Ascending aorta (tissue), 2 donors: ENCODE results near the gene ANKMY1. TPM values are rescaled to one million over a fixed set of nuclear protein-coding genes. Genes with fewer than 3 reads are reported as not detected.

Source experiments
- DNase-seq, 2 donors: peaks; one replicate each; pipeline ENCODE4 v3.0.0-alpha.2; 2019; ENCODE audit warnings: low spot score in 2 of 2
- H3K27ac ChIP-seq, 2 donors: fragments of 200-600 bp; sonication (generic); one replicate each; pipeline ENCODE4 v1.5.1; 2016 to 2017; ENCODE audit warnings: mild to moderate bottlenecking in 1 of 2
- H3K27me3 ChIP-seq: fragments of 200-600 bp; sonication (generic); one replicate; pipeline ENCODE4 v1.5.1; 2017
- H3K36me3 ChIP-seq, 2 donors: fragments of 200-600 bp; sonication (generic); one replicate each; pipeline ENCODE4 v1.5.1; 2016
- H3K4me1 ChIP-seq, 2 donors: fragments of 200-600 bp; sonication (generic); one replicate each; pipeline ENCODE4 v1.5.1; 2016 to 2017; ENCODE audit warnings: mild to moderate bottlenecking in 1 of 2
- H3K4me3 ChIP-seq, 2 donors: fragments of 200-600 bp; sonication (generic); one replicate each; pipeline ENCODE4 v1.5.1; 2016 to 2017; ENCODE audit warnings: mild to moderate bottlenecking in 1 of 2
- H3K9me3 ChIP-seq, 2 donors: fragments of 200-600 bp; sonication (generic); one replicate each; pipeline ENCODE4 v1.5.1; 2016
- CTCF ChIP-seq, 3 experiments: fragments of 200-600 bp in 2 of 3; fragments of 450-650 bp in 1 of 3; sonication (generic) in 2 of 3; IDR thresholded peaks; one replicate each; pipeline ENCODE4 v1.5.1; 2016 to 2019; ENCODE audit warnings: antibody characterized with exemption in 3 of 3, mild to moderate bottlenecking in 1 of 3, moderate library complexity in 1 of 3
- intact Hi-C: fragments of 100-400 bp; cut with DNase I; formaldehyde crosslinking; loops from one replicate; pipeline ENCODE4 v1.15.1; 2023
- total RNA-seq: library from RNA; depleted of rRNA; stranded (reverse); fragments of >200 nt; gene quantifications from one replicate; pipeline ENCODE4 v1.1.0, GENCODE V29; 2016

The ANKMY1 gene
- total RNA-seq, 1 donor from 2014 or later, result 14.4 TPM

DNA sequence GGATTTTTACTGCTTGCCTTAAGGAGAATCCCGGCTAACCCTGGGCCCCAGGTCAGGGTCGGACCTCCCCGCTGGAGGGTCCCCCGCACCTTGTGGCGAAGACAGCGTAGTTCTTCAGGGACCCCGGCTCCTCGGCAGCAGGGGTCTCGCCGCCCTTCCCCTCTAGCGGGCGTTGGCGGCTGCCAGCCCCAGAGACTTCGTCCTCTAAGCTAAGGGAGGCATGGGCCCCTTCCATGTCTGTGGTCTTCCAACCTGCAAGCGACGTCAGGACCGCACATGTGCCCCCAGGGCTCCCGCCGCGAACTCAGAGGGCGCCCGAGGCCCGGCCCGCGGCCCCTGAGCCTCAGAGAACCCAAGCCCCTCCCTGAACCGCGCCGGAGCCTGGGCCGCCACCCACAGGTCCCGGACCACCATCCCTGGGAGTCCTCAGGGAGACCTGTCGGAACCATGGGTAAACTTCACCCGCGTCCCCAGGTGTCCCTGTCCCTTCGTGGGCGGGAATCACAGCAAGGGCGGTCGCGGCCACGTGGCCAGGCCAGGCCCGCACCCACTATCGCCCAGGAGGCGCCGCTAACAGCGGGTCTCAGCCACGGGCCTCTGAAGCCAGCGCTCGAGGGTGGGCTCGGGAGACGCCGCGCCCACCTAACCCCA lies 562 bp downstream of the ANKMY1 start:
- H3K27ac ChIP-seq, result no peak overlapping the region
- intact Hi-C loops, result no loop called here
- peak overlapping the region; percentile 53 to 65 for H3K4me3 ChIP-seq
- no peak for TF ChIP-seq CTCF (IDR thresholded peaks at IDR 0.05)
- peaks cover 19 to 25% of the 10 kb centered on the region in 2 donors for H3K4me1 ChIP-seq
- no peak for DNase-seq
- H3K27me3 ChIP-seq, result no peaks in the 10 kb centered on the region
- no peaks in the 10 kb centered on the region for H3K9me3 ChIP-seq
- peaks cover 0 to 8% of the 10 kb centered on the region in 2 donors for H3K36me3 ChIP-seq

DNA sequence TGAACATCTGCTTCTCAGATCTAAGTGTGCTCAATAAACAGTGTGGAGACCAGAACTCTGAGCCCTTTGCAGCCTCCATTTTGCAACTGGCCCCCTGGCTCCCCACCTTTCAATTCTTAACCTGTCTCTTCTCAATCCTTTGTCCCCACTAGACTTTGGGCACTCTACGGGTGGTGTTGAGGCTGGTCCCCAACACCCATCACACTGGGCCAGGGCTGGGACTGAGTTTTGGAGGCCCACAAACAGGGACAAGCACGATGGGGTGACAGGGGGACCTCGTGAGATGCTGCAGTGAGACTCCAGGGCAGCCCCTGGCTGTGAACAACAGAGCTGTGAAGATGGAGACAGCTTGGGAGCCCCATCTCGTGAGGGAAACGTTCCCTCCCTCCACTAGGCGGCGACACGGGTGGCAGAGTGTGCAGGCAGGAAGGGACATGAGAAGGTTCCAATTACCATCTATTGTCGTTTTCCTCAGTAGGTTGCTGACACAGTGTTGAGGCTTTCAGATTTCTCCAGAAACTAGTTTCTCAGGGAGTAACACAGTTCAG lies 1.2 kb downstream of the ANKMY1 start:
- Histone ChIP-seq H3K27me3 (no peaks in the 10 kb centered on the region), H3K36me3 (peaks cover 0 to 14% of the 10 kb centered on the region in 2 donors), H3K4me1 (peaks cover 18 to 25% of the 10 kb centered on the region in 2 donors), H3K9me3 (no peaks in the 10 kb centered on the region), H3K4me3 (no peak overlapping the region), H3K27ac (no peak overlapping the region)
- intact Hi-C loops, result no loop called here
- no peak for TF ChIP-seq CTCF (IDR thresholded peaks at IDR 0.05)
- no peak for DNase-seq

DNA sequence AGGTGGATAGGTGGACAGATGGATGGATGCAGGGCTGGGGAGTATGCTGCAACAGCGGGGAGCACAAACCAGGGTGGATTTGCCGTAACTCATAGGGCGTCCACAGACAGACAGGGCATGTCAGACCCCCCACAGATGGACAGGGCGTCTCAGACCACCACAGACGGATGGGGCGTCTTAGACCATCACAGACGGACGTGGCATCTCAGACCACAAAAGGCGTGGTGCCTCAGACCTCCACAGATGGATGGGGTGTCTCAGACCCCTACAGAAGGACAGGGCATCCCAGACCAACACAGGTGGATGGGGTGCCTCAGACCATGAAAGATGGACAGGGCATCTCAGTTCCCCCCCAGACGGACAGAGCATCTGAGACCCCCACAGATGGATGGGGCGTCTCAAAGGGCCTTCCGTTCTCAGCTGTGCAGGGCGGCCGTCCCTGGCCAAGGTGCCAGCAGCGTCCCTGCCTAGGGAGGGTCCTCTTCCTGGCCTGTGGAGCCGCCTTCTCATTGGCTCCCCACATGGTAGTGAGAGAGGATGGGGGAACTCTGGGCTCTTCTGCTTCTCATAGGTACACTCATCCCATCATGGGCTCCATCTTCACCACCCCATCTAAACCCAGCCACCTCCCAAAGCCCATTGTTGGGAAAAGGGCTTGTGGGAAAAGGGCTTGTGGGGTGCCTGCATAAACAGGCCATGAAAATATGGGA lies 2.1 kb downstream of the ANKMY1 start:
- Histone ChIP-seq H3K27ac (no peak overlapping the region), H3K36me3 (peaks cover 3 to 22% of the 10 kb centered on the region in 2 donors), H3K4me1 (peaks cover 13 to 22% of the 10 kb centered on the region in 2 donors), H3K27me3 (no peaks in the 10 kb centered on the region), H3K4me3 (no peak overlapping the region), H3K9me3 (no peaks in the 10 kb centered on the region)
- intact Hi-C loops, result no loop called here
- no peak for DNase-seq
- TF ChIP-seq CTCF (IDR thresholded peaks at IDR 0.05), result no peak

DNA sequence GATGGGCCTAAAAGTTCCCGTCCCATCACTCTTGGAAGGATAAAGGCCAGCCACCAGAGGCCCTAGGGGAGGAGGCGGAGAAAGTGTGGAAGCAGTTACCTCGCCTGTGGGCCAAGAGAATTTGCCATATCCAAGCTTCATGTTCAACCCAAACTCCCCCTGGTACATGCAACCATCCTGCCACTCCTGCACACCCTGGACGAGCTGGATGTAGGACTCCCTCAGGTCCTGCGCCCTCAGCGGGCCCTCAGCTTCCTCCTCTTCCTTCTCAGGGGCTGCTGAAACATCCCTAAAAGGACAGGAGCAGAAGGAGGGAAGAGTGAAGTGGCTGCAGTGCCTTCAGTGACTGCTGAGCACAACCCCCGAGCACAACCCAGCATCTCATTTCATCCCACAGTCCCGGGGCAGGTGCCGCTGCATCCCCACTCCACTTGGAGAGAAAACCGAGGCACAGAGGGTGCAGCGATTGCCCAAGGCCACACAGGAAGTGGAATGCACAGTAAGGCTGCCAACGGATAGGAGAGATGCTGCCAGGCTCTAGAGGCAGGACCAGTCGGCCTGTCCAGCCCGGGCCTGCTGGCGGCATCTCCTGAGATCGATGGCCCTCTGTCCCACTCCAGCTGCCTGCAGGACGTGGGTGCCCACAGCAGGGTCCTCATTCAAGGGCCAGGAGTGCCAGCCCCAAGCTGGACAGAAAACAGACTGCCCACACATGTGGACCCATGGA lies 2.9 kb downstream of the ANKMY1 start:
- Histone ChIP-seq H3K4me3 (no peak overlapping the region), H3K27me3 (no peaks in the 10 kb centered on the region), H3K36me3 (peaks cover 3 to 23% of the 10 kb centered on the region in 2 donors), H3K9me3 (no peaks in the 10 kb centered on the region), H3K4me1 (peaks cover 13 to 22% of the 10 kb centered on the region in 2 donors), H3K27ac (no peak overlapping the region)
- TF ChIP-seq CTCF (IDR thresholded peaks at IDR 0.05), result no peak
- intact Hi-C loops, result no loop called here
- DNase-seq, result no peak

- no peak for TF ChIP-seq CTCF (IDR thresholded peaks at IDR 0.05)
- no peaks in the 10 kb centered on the region for H3K27me3 ChIP-seq
- H3K4me1 ChIP-seq, result peaks cover 7 to 15% of the 10 kb centered on the region in 2 donors
- no peak for DNase-seq
- no peak overlapping the region for H3K27ac ChIP-seq
- intact Hi-C loops, result no loop called here
- H3K9me3 ChIP-seq, result no peaks in the 10 kb centered on the region
- H3K4me3 ChIP-seq, result no peak overlapping the region
- H3K36me3 ChIP-seq, result peaks cover 3 to 23% of the 10 kb centered on the region in 2 donors
Observed at GRCh38 chr2:240553956-240554480, 3.8 kb downstream of the ANKMY1 start.
